EH (cell line): Measurements from ENCODE around the gene HAAO.

Experiments used
- DNase-seq: peaks from one replicate; pipeline ENCODE4 v3.0.0-alpha.2; 2015; ENCODE audit warnings: low read depth

HAAO gene

GRCh38 chr2:42793334-42794270 is 1.2 kb upstream of the HAAO start:
- peak; percentile 34 for DNase-seq

DNA sequence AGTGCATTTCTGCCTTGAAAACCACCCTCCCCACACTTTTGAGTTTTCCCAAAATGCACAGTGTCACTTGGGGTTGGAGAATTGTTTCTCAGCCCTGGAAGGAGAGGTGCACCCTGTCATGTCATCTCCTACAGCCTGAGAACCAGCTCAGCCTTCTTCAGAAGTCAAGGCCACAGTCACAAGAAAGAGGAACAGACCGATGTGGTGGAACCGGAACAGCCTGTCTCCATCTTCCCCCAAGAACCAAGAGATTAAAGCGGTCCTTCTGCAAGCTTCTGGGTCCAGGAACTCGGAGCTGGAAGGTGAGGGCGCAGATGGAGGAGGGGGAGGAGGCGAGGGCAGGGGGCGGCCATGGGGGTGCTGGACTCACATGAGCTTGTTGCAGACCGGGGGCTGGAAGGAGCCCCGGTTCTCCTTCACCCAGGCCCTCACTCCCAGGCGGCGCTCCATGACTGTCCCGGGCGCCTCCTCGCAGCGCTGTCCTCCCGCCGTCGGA is 248 bp downstream of the HAAO start:
- no peak for DNase-seq

DNA sequence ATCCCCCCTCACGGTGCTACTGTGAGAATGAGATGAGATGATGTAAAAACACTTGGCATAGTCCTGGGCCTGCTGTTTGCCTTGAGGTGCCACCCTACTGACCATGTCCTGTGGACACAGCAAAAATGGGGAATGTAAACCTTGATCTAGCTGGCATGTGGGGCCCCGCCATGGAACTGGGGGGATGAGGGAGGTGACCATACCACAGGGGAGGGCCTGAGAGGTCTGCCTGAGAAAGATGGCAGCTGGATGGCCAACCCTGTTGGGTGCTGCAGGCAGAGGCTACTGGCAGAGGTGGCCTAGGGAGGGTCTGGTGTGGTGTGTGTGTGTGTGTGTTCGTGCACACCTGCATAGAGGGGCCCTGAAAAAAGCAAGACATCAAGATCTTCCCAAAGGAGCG is 777 bp downstream of the HAAO start:
- no peak for DNase-seq

DNA sequence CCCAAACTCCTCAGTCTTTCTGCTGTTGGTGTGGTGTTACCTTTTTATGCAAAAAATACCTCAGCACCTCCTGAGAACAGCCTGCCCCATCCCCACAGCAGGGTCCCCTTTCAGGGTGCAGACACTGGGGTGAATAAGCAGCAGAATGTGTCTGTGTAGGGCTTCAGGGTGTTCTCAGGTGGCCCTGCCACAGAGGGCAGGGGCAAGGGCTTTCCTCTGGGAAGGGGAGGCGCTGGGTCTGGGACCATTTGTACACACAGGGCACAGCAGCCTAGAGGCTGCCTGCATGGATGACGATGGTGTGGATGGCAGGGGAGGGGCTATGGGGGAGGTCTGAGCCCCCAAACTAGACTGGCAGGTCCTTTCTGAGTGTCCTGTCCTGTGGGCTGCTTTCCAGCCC is 2.6 kb downstream of the HAAO start:
- no peak for DNase-seq

- DNase-seq = no peak
Measured at GRCh38 chr2:42788882-42789281, 3.5 kb downstream of the HAAO start.

DNA sequence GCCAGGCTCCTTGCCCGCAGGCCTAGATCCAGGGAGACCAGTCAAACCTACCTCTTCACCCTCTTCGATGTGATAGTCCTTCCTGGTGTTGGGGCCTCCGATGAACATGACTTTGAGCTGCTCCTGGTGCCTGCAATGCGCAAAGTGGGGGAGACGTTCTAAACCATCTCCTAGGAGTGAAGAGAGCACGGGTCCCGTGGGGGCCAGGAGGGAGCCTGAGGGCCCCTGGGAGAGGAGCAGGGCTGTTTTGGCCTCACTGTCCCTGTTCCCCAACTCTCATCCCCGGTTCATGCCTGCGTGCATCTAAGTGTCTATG is 3.9 kb downstream of the HAAO start:
- no peak for DNase-seq

DNA sequence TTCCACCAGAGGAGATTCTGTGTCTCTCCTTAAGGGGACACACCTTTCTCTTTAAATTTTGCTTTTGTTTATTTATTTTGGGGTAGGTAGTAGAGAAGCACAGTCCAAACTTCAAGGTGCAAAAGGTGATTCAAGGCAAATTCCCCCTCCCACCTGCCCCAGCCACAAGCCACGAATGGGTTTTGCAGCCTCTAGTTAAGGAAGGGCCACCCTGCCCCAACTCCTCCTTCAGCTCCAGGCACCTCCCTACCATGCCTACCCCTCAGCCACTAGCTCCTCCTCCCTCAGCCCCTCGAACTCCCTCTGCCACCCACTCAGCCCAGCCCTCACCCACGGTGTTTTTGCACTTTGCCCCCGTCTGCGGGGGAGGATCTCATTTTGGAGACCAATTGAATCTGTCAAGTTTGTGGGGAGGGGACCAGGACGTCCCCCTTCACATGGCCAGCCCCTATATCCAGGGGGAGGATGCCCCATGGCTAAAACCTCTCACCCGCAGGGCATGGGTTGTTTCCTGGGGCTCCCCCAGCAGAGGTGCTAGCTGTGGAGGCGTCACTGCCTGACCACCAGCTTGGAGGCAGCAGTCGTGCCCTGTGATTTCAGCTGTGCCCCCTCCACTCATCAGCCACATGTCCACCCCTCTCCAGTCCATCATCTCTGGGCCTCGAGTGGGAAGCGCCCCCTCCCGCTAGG is 4.5 kb downstream of the HAAO start:
- no peak for DNase-seq

- no peak for DNase-seq
Measured at GRCh38 chr2:42787424-42787787, 5.0 kb downstream of the HAAO start.

GRCh38 chr2:42786561-42787345 is 5.6 kb downstream of the HAAO start:
- DNase-seq = no peak

- DNase-seq = no peak
Measured at GRCh38 chr2:42784204-42784880, 8.0 kb downstream of the HAAO start.

DNA sequence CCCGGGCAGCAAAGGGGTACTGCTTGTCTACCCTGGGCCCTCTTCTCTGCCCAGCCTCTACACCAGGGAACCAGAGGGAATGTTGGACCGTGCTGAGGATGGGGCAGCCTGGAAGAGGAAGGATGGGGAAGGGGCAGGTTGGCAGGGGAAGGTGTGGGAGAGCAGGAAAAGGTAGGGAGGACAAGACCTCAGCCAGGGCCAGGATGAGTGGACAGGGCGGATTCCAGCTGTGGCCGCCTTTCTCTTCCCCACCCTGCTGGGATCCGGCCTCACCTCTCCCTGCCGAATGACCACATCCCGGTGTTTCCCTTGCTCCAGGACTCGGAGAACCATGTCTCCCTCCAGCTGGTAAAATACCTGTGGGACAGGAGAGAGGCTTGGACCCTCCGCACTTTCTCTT is 8.9 kb downstream of the HAAO start:
- DNase-seq = no peak

- DNase-seq = no peak
Measured at GRCh38 chr2:42781181-42781580, 11.2 kb downstream of the HAAO start.

- DNase-seq = peak; percentile 87
Measured at GRCh38 chr2:42777883-42778805, 14.2 kb downstream of the HAAO start.

GRCh38 chr2:42775810-42776209 is 16.6 kb downstream of the HAAO start:
- DNase-seq = no peak

- DNase-seq = no peak
Measured at GRCh38 chr2:42775186-42775585, 17.2 kb downstream of the HAAO start.

DNA sequence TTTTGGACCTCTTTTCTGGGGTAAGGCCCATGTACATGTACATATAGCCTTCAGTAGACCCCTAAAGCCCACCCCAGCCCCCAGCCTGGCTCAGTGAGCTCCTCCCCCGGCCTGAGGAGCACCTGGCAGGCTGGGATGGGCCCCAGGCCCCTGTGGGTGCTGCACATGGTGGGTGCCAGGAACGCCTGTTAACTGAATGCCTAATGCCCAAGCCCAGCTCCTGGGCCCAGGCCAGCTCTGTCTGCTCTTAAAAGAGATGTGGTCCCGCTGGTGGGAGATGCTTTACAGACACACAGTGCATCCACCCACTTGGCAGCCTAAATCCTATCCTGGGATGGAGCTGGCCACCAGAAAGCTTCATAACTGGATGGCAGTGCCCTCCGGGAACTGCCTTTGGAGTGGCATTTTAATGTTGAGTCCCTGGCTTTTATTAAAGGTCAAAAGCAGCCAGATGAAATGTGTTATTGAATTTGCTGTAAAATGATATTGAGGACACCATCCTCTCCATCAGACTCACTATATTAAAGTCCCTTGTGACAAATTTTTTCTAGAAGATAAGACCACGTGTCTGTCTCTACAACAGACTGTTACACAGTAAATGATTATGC is 20.7 kb downstream of the HAAO start:
- no peak for DNase-seq

GRCh38 chr2:42770288-42771131 is 21.9 kb downstream of the HAAO start:
- peak; percentile 51 for DNase-seq

- no peak for DNase-seq
Measured at GRCh38 chr2:42769583-42770287, 22.6 kb downstream of the HAAO start.

GRCh38 chr2:42768706-42769256 is 23.6 kb downstream of the HAAO start:
- DNase-seq = no peak
